Mesenteric fat pad (tissue), 1 donor: ENCODE results near the gene HPSE2. TPM values are rescaled to one million over a fixed set of nuclear protein-coding genes. Genes with fewer than 3 reads are reported as not detected.
"Not testable (repeated sequence)": the region's sequence is repeated elsewhere in the genome, so short reads cannot be mapped to it uniquely, and the experiment has no call there.

Experiments
- DNase-seq: peaks from one replicate; pipeline ENCODE4 v3.0.0-alpha.2; 2020; ENCODE audit warnings: low spot score
- total RNA-seq: library from RNA; stranded (reverse); fragmentation: NEBNext Ultra II Directional; extraction: Animal tissue kit (Norgen Biotek cat#: 25700); gene quantifications from one replicate; pipeline ENCODE4 v1.2.1, GENCODE V29; 2021
- donor health status: DM: yes; HTN: yes; CAD: no.

The HPSE2 gene
- total RNA-seq, 1 donor from 2014 or later, result 1.9 TPM

DNA sequence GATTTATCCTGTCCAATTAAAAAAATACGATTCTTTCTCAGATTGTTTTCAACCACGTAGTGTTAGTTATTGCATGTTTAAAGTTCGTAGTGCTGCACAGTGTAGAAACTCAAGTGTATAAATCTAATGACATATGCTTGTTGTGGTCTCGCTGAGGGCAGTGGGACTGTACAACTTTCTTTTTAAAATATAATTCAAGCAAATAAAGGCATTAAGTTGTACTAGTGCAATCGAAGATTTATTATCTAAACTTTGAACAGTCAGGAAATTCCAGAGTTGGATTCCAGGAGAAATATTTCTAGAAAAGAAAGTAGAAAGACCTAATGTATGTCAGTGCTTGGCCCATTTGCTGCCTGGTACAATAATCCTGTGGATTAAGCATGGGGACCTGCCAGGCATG, 664.8 kb downstream of the HPSE2 start:
- no peak for DNase-seq

GRCh38 chr10:98569853-98570252, 665.8 kb downstream of the HPSE2 start:
- DNase-seq, result no peak

DNA sequence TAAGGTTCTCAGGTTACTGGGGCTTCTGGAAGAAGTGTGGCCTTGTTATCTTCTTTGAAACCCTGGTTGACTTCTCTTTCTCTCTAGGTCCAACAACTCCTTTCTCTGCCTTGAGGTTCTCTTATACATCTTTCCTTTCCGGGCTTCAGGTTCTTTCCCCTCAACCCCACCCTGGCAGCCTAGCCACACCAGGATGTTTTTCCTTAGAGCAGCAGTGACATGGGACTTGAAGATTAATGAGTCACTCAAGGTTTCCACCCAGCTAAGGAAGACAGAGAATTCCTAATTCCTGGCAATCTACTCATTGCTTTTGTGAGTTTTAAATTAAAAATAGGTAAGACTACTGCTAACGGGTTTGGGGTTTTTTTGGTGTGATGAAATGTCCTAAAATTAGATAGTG, 667.1 kb downstream of the HPSE2 start:
- no peak for DNase-seq

- DNase-seq, result no peak
These were observed 668.1 kb downstream of the HPSE2 start for GRCh38 chr10:98567391-98568133.

DNA sequence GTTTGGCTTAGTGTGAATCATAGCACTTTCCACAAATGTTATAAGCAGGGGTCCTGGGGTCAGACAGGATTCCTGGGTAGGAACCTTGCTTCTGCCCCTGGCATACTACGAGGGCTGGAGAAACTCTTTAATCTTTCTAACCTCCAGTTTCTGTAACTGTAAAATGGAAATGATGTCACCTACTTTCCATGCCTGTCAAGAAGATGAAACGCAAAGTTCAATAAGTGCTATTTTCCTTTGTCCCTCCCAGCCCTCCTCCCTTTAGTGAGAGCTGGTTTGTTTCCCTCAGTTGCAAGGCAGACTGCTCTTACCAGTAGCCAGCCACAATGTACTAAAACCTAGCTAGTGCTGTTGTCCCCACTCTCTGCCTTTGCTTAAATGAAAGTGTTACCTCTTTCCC, 671.8 kb downstream of the HPSE2 start:
- no peak for DNase-seq

GRCh38 chr10:98560565-98560964, 675.1 kb downstream of the HPSE2 start:
- DNase-seq, result no peak

DNA sequence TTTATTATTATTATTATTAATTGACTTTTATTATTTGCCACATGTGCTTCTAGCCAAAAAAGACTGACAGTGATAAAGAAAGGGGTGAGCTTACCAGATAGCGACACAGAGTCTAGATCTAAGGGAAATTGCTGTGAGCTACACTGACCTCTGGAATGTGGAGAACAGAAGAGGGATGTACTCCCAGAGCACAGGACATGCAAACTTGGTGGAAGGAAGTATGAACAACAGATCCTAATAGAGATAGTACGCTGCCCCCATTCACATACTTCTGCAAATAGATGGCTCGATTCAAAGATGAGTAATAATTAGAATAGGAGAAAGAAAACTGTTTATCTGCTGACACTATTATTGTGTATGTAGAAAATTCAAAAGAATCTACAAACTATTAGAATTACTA, 679.6 kb downstream of the HPSE2 start:
- DNase-seq, result no peak

DNA sequence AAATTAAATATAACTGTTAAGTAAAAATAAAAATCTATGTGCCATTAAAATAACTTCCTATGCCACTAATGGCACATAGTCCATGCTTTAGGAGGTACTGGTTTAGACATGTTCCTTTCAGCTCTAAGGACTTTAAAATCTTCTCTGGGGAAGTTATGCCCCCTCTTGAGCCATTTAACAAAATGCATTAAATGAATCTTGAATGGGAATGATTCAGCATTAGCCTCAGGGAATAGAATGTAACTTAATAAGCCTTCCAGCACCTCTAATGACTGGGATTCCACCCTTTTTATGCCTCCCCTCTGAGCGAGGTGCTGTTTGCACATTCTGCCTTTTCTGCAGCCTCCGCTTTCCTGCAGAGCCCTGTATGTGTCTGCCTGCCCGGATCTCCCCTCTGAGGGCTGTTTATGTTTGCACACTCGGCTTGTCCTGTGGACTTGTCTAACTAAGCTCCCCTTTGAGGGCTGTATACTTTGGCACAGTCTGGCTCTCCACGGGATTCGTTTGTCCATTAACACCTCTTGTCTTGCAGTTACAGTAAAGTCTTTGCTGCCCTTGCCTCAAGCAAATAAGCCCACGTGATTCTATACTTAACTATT, 680.5 kb downstream of the HPSE2 start:
- DNase-seq, result no peak

DNA sequence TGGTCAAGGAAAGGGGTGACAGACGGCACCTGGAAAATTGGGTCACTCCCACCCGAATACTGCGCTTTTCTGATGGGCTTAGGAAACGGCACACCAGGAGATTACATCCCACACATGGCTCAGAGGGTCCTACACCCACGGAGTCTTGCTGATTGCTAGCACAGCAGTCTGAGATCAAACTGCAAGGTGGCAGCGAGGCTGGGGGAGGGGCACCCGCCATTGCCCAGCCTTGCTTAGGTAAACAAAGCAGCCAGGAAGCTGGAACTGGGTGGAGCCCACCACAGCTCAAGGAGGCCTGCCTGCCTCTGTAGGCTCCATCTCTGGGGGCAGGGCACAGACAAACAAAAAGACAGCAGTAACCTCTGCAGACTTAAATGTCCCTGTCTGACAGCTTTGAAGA, 694.1 kb downstream of the HPSE2 start:
- DNase-seq, result not testable (repeated sequence)

DNA sequence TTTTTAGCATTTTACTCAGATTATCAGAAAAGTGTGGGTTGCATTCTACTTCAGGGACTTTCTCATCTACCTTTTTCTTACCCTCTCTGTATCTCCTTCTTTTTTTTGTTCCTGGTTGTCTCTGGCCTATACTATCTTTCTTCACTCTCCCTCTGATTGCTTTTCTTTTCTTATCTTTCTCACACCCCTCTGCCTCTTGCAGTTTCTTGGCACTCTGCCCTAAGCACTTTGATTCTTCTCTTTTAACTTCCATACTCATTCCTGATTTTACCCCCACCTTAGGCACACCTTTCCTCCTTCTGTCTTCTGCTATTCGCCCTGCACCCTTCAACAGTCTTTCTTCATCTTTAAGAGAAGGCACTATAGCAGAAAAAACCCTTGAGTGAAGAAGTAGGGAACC, 696.1 kb downstream of the HPSE2 start:
- DNase-seq, result no peak

- DNase-seq, result no peak
These were observed 697.2 kb downstream of the HPSE2 start for GRCh38 chr10:98538472-98538871.

- no peak for DNase-seq
These were observed 699.1 kb downstream of the HPSE2 start for GRCh38 chr10:98536551-98536950.

- DNase-seq, result no peak
These were observed 701.8 kb downstream of the HPSE2 start for GRCh38 chr10:98533746-98534445.

DNA sequence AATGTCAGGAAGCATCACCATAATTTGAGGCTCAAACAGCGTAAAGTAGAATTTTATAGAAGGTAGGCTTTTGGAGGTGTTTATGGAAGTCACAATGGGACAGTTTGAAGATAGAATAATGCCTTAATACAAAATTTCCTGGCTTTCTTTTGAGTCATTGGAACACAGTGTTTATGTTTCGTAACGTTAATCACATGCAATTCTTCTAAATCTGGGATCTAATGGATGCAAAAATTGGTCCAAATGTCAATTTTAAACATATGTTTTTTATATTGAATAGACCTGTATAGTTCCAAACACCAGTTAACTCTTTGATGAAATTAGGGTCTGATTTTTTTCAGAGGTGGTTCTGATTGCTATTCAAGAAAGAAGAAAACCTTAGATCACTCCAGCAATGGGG, 702.4 kb downstream of the HPSE2 start:
- no peak for DNase-seq

GRCh38 chr10:98528805-98529183, 706.9 kb downstream of the HPSE2 start:
- no peak for DNase-seq

GRCh38 chr10:98528166-98528804, 707.4 kb downstream of the HPSE2 start:
- DNase-seq, result no peak

DNA sequence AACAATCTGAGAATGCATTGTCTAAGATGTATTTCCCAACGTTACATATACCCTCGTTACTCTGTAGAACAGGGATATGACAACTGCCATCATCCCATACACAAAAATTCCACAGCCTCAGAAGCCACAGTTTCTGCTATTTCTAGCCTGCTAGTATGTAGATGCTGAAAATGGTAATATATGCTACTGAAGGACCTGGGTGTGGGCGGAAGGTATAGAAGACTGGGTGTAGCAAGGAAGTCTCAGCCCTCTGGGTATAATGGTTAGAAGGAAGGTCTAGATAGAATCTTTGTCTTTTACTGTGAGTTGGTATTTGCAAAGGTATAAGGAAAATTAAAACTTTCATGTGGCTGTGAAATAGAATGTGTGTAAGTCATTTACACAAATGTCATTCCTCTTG, 709.7 kb downstream of the HPSE2 start:
- no peak for DNase-seq

- no peak for DNase-seq
These were observed 711.5 kb downstream of the HPSE2 start for GRCh38 chr10:98524124-98524523.

DNA sequence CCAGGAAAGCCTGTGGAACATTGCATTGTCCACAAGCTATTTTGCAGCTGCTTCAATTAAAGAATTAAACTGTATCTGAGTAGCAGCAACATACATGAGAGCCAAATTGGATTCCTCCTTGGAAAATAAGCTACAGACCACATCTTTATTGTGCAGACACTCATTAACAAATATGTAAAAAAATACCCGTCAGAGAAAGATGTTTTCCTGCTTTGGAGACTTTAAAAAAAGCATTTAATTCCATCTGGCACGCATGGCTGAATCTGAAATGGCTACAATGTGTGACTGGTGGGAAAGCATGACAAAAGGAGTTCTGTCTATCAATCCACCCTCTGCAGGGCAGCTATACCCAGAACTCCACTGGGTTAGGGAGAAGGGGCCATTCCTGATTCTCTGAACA, 715.8 kb downstream of the HPSE2 start:
- DNase-seq, result no peak

DNA sequence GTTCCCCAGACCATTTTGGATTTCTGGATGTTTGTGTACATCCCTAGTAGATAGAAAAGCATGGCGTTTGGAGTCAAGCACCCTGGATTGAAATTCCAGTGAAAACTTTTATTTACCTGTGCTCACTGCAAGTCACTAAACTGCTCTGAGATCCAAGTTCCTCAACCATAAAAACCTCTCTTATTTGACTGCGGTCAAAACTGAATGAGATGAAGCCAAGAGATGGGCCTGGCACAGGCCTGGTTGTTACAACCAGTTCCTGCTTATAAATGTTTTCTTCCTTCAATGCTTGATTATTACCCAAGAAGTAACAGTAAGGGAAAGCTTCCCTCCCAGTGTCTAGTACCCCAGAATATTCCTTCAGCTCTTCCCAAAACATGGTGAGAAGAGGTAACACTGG, 718.0 kb downstream of the HPSE2 start:
- no peak for DNase-seq

DNA sequence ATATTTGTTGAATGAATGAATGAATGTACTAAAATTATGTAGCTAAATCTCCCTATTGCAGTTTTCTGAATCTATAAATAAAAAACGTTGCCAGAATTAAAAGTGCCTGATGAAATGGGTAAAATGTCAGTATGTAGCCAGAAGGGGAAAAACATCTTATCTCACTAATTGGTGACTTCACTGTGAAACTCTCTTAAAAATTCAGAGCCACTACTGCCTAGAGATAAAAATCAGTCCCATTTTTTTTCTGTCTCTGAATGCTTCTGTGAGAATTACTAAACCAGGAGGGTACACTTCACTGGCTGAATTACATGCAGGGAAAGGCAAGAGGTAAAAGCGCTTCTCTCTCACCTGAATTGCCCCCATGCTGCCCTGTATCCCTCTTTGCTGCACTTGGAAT, 719.3 kb downstream of the HPSE2 start:
- DNase-seq, result no peak

DNA sequence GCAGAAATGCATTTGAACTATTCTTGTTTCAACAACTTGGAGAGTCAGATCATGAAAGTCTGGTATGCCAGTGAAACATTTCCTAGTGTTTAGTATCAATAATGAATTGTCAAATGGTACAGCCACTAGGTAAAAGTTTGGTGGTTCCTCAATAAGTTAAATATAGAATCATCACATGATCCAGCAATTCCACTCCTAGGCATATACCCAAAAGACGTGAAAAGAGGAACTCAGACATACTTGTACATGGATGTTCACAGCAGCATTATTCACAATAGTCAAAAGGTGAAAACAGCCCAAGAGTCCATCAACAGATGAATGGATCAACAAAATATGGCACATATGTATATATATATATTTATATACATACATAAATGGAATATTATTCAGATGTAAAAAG, 721.9 kb downstream of the HPSE2 start:
- DNase-seq, result no peak
